ENCODE results near the gene KLHL40. TPM values are rescaled to one million over a fixed set of nuclear protein-coding genes. Genes with fewer than 3 reads are reported as not detected.
A peak's percentile ranks its signal among the peaks of the same experiment; 100 is the strongest.

KLHL40 gene
- total and polyA plus RNA-seq, 2 donors (not counting 1 experiment from before 2014, with no cell fraction given) = not detected

DNA sequence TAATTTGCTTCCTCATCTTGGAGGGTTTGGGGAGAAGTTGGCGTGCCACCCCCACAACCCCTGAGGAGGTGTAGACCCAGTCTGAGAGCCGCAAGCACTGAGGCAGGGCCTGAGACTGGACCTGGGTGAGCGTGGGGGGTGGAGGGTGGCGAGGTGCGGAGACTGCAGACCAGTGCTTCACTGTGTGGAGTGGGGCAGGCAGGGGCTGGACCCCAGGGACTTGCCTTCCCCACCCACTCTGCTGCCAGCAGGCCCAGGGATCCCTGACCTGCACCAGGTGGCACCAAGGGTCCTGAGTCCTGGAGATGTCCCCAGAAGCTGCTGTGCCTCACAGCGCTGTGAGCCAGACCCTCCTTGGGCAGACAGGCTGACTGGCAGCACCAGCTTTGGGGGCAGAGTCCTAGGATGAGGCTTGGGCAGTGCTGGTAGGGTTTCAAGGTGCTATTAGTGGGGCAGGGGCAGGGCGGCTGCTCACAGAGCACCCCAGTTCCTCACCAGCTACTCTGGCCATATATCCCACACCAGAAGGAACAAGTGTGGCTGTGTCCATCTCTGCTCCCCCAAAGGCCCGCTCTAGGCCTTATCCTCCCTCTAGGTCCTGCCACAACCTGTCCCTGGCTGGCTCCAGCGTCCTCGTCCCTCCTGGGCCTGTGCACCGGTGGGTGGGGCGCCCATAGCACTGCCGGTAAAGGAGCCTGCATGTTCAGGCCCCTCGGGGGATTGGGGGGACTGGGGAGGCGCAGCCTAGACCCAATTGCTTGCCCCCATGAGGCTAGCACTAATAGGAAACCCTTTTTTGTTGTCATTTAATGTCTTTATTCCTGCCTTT, 20.1 kb upstream of the KLHL40 start:
- POLR2A ChIA-PET = no interaction called here
- no peaks in the 10 kb centered on the region for H3K27me3 ChIP-seq (replicated peaks in 1 of 4; ENCODE audit: control extremely low read depth in 1 of 4, control insufficient read depth in 3 of 4, insufficient read depth in 4 of 4, low read length in 3 of 4)
- intact Hi-C loops (cut with micrococcal nuclease) = no loop called here
- Mint-ChIP-seq H3K27me3 (no peaks in the 10 kb centered on the region), H3K4me1 (peaks cover 13% of the 10 kb centered on the region), H3K9me3 (ENCODE audit: insufficient read depth) (no peaks in the 10 kb centered on the region), H3K4me3 (peak overlapping the region; percentile 29), H3K27ac (peak overlapping the region; percentile 65)
- peak overlapping the region; percentile 66 for H2AFZ ChIP-seq (ENCODE audit: insufficient read depth, low read depth, low read length, poor library complexity, severe bottlenecking)
- no peaks in the 10 kb centered on the region for H4K20me1 ChIP-seq (ENCODE audit: control insufficient read depth, insufficient read depth, low read length, poor library complexity, severe bottlenecking)
- no peak overlapping the region for H3K9ac ChIP-seq (ENCODE audit: low read length)
- H3K9me3 ChIP-seq (ENCODE audit: control extremely low read depth in 1 of 3, control insufficient read depth in 2 of 3, insufficient read depth in 1 of 3, low read length in 2 of 3) = peaks cover 0 to 8% (median 0%) of the 10 kb centered on the region in 3 donors
- H3K4me2 ChIP-seq (replicated peaks; ENCODE audit: low read depth, low read length, poor library complexity, severe bottlenecking) = peak overlapping the region; percentile 80
- no peak overlapping the region for H3K27ac ChIP-seq (ENCODE audit: low read length in 2 of 2)
- CTCF ChIA-PET = interaction anchor here (1.0 kb wide), 2 partner anchors 81 to 83 kb away, joined by 3 read pairs; partner anchors contain the start of gene SEC22C
- ATAC-seq (ENCODE audit: low read depth) = no peak
- no peaks in the 10 kb centered on the region for H3K79me2 ChIP-seq (ENCODE audit: control insufficient read depth, insufficient read depth, low read length)
- H3K4me1 ChIP-seq (ENCODE audit: control insufficient read depth in 2 of 2, insufficient read depth in 2 of 2, low read length in 2 of 2) = peaks cover 13 to 22% of the 10 kb centered on the region in 2 donors
- H3K4me3 ChIP-seq (ENCODE audit: control extremely low read depth in 1 of 5, extremely low read depth in 1 of 5, insufficient read depth in 1 of 5, low read depth in 2 of 5, low read length in 4 of 5) = no peak overlapping the region
- H3K36me3 ChIP-seq (replicated peaks in 1 of 2; ENCODE audit: control extremely low read depth in 1 of 2, control insufficient read depth in 1 of 2, extremely low read depth in 1 of 2, insufficient read depth in 2 of 2, low read length in 1 of 2) = no peaks in the 10 kb centered on the region
- no peak for DNase-seq
- 93% methylated on average over 8 of the region's 15 CpGs for WGBS (ENCODE audit: insufficient coverage)
- TF ChIP-seq, protein P1, sequence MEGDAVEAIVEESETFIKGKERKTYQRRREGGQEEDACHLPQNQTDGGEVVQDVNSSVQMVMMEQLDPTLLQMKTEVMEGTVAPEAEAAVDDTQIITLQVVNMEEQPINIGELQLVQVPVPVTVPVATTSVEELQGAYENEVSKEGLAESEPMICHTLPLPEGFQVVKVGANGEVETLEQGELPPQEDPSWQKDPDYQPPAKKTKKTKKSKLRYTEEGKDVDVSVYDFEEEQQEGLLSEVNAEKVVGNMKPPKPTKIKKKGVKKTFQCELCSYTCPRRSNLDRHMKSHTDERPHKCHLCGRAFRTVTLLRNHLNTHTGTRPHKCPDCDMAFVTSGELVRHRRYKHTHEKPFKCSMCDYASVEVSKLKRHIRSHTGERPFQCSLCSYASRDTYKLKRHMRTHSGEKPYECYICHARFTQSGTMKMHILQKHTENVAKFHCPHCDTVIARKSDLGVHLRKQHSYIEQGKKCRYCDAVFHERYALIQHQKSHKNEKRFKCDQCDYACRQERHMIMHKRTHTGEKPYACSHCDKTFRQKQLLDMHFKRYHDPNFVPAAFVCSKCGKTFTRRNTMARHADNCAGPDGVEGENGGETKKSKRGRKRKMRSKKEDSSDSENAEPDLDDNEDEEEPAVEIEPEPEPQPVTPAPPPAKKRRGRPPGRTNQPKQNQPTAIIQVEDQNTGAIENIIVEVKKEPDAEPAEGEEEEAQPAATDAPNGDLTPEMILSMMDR (IDR thresholded peaks at IDR 0.05) = no peak

DNA sequence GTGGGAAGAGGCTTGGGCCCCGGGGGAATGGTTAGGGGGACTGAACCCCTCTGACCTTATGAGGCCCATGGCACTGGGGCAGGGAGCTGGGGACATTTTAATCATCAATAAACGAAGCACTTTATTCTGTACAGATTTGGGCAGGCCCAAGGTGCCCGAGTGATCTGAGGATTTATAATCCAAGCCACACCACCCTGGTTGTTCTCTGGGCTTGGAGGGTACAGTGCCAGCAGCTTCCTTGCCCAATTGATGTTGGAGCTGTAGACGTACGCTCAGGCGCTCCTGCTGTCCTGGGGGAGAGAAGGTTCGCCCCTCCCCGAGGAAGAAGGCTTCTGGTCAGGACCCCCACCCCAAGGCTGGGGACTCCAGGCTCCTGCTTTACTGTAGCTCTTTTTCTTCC, 19.3 kb upstream of the KLHL40 start:
- CTCF ChIA-PET = interaction anchor here (1.0 kb wide), 2 partner anchors 80 to 84 kb away, joined by 3 read pairs; partner anchors contain the start of gene SEC22C
- Histone ChIP-seq H2AFZ (ENCODE audit: insufficient read depth, low read depth, low read length, poor library complexity, severe bottlenecking) (no peak overlapping the region), H3K27ac (ENCODE audit: low read length in 2 of 2) (no peak overlapping the region), H3K4me2 (replicated peaks; ENCODE audit: low read depth, low read length, poor library complexity, severe bottlenecking) (no peak overlapping the region), H4K20me1 (ENCODE audit: control insufficient read depth, insufficient read depth, low read length, poor library complexity, severe bottlenecking) (no peaks in the 10 kb centered on the region), H3K79me2 (ENCODE audit: control insufficient read depth, insufficient read depth, low read length) (no peaks in the 10 kb centered on the region), H3K9ac (ENCODE audit: low read length) (no peak overlapping the region), H3K4me3 (ENCODE audit: control extremely low read depth in 1 of 5, extremely low read depth in 1 of 5, insufficient read depth in 1 of 5, low read depth in 2 of 5, low read length in 4 of 5) (no peak overlapping the region), H3K4me1 (ENCODE audit: control insufficient read depth in 2 of 2, insufficient read depth in 2 of 2, low read length in 2 of 2) (peaks cover 13 to 22% of the 10 kb centered on the region in 2 donors), H3K9me3 (ENCODE audit: control extremely low read depth in 1 of 3, control insufficient read depth in 2 of 3, insufficient read depth in 1 of 3, low read length in 2 of 3) (peaks cover 0 to 8% (median 0%) of the 10 kb centered on the region in 3 donors), H3K36me3 (replicated peaks in 1 of 2; ENCODE audit: control extremely low read depth in 1 of 2, control insufficient read depth in 1 of 2, extremely low read depth in 1 of 2, insufficient read depth in 2 of 2, low read length in 1 of 2) (no peaks in the 10 kb centered on the region), H3K27me3 (replicated peaks in 1 of 4; ENCODE audit: control extremely low read depth in 1 of 4, control insufficient read depth in 3 of 4, insufficient read depth in 4 of 4, low read length in 3 of 4) (no peaks in the 10 kb centered on the region)
- H3K9me3 Mint-ChIP-seq (ENCODE audit: insufficient read depth) = no peaks in the 10 kb centered on the region
- no peak overlapping the region for H3K4me3 Mint-ChIP-seq
- intact Hi-C loops (cut with micrococcal nuclease) = no loop called here
- DNase-seq (no peak), ATAC-seq (ENCODE audit: low read depth) (no peak)
- TF ChIP-seq EZH2 (IDR thresholded peaks at IDR 0.05; ENCODE audit: borderline replicate concordance, insufficient read depth, low read depth, low read length, poor library complexity, severe bottlenecking) = no peak
- TF ChIP-seq, protein P1 (IDR thresholded peaks at IDR 0.05) = no peak
- H3K27me3 Mint-ChIP-seq = no peaks in the 10 kb centered on the region
- POLR2A ChIA-PET = no interaction called here
- H3K4me1 Mint-ChIP-seq = peaks cover 13% of the 10 kb centered on the region
- 88% methylated on average over 8 of the region's 8 CpGs for WGBS (ENCODE audit: insufficient coverage)
- H3K27ac Mint-ChIP-seq = no peak overlapping the region

Data from B cell (primary cell).